Activated CD4-positive, alpha-beta T cell treated with anti-CD3 and anti-CD28 coated beads for 24 hours (primary cell): ENCODE results near the gene WFDC12.

Experiments used
- DNase-seq, 2 donors: peaks; one replicate each; pipeline ENCODE4 v3.0.0-alpha.2; 2020; ENCODE audit warnings: low read depth in 2 of 2

Gene WFDC12

DNA sequence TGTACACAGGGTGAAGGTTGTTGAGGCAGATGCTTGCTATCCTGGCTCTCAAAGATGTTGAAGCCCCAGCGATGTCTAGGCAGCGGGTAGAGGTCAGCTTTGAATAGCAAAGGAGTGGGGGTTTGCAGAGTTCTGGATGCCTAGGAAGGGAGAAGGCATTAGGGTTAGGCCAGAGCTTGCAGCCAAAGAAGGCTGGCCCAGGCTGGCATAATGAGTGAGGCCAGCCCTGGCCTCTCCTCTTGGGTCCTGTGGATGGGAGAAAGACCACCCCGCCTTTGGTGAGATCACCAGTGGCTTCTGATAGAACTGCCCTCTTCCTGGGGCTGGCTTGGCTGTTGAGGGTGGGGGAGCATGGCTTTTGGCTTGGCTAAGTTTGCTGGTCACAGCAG, 8.9 kb downstream of the WFDC12 start:
- no peak for DNase-seq

DNA sequence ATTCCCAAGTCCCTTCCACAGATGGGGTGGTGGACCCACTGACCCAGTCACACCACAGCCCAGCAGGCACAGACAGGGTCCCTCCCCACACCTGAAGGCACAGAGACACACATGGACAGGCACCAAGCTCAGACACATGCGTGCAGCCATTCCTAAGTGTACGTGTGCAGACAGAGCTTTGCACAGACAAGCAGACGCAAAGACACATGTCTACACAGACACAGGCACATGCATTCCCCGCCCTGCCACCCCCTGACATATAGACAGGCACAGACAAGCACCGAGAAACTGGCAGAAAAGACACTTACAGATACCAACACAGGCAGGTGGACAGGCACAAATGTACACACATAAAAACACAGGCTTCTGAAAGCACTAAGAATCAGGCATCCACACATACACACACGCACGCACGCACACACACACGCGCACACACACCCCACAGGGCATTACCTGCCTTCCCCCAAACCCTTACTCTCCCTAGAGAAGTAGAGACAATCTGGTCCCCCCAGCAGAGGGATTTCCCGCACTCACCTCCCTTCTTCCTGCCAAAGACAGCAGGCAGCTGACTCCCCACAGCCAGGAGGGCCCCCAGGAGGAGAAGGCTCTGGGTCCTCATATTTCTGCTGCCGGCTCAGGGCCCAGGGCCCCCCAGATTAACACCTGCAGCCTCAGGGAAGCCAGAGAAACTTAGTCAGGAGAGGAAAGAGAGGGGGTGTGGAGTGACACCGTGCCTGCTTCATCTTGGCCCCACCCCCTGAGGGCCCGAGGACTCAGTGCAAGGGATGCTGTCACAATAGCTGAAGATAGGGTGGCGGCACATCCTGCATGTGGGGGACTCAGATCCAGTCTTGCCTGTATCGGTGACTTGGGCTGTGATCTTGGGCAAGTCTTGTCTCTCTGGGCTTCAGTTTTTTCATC, 9.5 kb downstream of the WFDC12 start, which contains the start of gene WFDC5:
WFDC5 (minus strand) TSS at position 710 of the 921 bp plus-strand sequence; CDS start at position 619, 91 bp downstream.
- no peak for DNase-seq

DNA sequence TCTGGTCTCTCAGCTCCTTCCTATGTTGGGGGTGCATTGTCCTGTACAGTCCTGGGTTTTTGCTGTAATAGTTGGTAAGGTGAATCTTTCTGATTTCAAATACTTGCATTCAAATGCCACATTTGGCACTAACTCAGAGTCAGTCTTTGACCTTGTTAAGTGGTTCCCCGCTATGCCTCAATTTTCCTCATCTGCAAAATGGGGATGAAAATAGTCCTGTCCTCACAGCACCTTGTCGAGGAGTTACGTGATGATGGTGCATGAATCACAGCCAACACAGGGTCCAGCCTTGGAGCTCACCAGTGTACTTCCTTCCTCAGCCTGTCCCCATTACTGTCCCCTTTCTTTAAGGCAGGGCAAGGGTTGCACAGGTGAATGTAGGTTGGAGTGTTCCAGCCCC, 10.4 kb downstream of the WFDC12 start:
- DNase-seq: no peak

DNA sequence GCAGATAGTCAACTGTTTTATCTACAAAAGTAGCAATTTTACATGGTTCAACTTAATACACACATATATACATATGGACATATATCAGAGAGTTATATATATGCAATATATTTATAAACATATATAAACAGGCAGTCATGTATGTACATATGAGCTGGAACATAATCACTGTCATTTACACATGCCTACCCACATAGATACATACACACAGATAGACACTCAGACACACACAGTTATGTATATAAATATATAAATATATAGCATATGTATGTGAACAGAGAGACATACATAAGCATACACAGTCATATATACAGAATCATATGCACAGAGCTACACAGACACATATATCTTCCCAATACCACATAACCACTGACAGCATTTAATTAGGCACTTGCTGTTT, 11.5 kb downstream of the WFDC12 start:
- DNase-seq: no peak

DNA sequence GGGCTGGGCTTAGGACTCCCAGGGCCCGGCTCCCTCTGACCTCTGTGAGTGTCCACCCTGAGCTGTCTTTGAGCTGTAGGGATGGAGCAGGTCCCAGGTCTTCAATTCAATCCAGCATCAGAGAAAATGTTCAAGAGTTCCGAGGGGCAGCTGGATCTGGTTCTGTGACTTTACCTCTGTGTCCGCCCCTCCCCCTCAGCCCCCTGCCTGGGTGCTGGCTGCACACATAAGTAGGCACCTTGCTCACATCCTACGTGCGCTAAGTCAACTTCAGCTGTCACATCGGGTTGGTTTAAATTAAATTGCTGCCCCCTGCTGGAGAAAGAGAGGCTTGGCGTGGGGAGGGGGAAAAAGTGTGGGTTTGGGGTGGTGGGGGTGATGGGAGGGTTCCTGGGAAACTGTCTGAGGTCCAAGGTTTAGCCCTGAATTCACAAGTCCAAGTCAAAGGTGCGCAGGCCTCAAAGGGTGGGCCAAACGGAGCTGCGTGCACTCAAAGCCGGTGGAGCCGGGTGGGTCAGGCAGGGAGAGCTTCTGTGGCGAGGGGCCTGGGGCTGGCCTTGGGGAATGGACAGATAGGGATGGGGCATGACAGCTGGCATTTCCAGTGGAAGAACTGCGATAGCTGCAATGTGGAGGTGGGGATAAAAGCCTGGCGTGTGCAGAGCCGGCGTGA, 12.3 kb downstream of the WFDC12 start:
- DNase-seq: no peak

DNA sequence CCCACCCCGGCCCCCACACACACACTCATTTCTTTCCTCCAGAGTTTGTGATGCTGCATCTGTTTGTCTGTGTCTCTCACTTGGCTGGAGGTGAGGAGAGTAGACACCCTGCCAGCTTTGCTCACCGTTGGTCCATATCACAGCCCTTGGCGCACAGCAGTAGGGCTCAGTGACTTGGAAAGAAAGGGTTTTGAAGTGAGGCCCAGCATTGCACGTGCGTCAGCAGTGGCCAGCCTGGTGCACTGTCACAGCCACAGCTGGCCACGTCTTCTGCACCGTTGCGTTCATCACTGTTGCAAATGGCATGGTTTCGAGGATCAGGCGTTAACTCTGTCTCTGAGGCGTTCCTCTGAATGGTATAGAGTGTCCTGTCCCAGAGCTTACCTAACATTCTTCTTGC, 13.0 kb downstream of the WFDC12 start:
- no peak for DNase-seq

DNA sequence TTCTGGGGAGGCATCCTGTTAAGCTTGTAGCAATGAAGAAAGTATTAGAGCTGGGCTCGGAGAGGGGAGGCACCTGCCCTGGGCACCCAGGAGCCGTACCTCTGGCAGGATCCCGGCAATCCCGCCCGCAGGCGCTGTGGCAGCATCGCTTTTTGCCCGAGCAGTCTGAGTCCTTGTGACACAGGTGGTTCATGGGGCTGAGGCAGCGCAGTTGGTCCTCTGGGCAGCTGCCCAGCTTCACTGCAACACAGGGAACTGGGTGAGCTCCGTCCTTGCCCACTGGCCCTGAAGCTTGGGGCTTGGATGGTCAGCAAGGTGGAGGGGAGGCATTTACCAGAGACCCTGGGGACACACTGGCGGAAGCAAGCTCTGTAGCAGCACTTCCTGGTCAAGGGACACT, 14.0 kb downstream of the WFDC12 start:
- no peak for DNase-seq

DNA sequence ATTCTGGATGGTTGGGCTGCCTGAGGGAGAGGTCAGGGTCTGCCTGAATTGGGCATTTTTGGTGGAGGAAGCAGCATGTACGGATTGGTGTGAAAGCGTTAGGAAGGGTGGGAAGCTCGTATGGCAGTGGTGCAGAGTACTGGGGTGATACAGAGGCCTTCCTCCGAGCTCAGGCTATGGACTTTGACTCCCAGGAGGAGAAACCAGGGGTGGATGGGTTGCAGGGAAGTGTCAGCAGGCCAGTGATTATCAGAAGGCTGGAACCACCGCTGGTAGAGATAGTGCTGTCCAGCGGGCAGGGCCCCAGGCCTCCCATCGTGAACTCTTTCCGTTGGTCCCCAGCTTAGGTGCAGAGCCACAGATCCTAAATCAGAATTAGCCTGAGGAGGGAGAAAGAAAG, 14.6 kb downstream of the WFDC12 start:
- no peak for DNase-seq

DNA sequence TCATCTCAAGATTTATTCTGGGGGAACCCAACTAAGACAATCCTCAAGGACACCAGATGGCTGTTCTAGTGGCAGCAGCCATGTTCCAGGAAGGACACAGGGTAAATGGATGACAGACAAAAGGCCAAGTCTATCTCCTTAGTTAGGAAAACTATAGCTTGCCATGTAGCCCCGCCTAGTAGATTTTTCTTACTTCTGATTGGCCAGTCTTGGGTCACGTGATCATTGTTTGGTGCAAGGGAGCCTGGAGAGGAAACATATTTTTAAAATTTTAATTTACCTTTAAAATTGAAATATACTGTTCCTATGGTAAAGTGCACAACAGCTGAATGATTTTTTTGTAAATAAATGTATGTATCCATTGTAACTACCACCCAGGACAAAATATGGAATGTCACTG, 18.9 kb downstream of the WFDC12 start:
- no peak for DNase-seq

DNA sequence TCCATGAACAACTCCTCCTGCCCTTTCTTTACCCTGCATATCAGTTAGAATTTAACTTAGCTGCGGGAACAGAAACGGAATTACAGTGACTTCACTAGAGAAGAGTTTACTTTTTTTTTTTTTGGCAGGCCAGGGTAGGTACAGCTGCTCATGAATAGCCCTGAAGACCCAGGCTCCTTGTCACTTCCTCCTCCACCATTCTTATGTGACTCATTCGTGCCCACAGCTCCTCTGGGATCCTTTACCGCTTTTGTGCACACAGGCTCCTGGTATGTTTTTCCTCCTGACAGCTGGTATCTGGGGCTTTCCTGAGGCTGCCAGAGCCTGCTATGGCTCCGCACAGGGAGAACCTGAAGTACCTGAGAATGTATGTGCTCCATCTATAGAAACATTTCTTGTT, 19.5 kb downstream of the WFDC12 start:
- DNase-seq: no peak

DNA sequence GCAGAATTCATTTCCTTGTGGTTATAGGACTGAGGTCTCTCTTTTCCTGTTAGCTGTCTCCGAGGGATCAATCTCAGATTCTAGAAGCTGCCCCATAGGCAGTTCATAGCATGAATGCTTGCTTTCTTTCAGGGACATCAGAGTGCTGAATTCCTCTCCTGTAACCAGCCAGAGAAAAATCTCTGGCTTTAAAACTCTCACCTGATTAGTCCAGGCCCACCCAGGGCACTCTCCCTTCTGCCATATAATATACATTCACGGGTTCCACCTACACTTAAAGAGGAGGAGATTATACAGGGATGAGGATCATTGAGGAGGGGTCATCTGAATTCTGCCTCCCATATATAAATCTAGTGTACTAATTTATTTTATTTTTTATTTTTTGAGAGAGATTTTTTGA, 21.2 kb downstream of the WFDC12 start:
- DNase-seq: no peak

DNA sequence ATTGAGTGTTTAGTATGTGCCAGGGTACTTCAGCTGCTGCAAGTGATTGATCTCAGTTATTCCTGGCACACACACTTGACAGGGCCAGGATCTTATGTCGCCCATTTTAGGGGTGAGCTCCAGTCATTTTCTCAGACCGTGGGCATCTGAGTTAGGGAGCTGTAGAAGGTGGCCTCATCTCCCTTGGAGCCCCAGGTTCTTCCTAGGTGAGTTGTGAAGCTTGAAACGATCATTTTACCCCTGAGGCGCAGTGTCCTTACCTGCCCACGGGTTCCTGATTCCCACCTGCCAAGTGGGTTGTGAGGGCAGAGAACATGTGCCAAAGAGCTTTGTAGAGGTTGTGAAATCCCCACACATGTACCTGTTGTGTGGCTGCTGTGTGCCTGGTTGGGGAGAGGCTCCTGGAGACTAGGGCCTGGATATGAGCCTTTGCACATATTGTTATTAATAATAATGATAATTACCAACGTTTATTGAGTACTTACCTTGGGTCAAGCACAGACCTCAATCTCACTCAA, 22.9 kb downstream of the WFDC12 start:
- DNase-seq: no peak

DNA sequence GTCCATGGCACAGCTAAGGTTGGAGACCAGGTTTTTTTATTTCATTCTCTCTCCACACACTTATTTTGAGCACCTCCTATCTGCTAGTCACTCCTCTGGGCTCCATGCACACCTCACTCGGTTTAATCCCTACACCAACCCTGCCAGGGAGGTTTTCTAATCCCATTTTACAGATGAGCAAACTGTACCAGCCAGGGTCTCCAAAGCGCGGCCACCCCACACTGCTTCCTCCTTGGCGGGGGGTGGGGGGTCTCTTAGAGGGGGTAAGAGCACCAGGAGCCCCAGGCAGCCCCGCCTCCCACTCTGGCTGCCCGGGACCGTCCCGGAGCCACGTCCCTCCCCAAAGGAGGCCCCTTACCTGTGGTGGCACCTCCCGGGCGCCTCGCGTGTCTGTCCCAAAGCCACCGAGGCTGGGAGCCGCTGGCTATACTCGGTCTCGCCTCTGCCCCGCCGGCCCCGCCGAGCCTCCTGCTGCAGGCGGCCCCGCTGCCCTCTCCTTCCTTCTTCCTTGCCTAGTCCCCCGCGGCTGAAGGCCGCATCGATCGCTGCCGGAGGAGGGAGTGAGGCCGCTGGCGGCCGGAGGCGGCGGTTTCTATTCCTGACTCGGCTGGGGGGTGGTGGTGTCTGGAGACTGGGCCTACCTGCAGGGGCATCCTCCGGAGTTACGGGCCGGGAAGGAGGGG, 23.6 kb downstream of the WFDC12 start, which contains the start of gene KCNS1:
KCNS1 (minus strand) TSS at position 565 of the 683 bp plus-strand sequence. CDS start 1,891 bp downstream, outside the sequence.
- DNase-seq: no peak

DNA sequence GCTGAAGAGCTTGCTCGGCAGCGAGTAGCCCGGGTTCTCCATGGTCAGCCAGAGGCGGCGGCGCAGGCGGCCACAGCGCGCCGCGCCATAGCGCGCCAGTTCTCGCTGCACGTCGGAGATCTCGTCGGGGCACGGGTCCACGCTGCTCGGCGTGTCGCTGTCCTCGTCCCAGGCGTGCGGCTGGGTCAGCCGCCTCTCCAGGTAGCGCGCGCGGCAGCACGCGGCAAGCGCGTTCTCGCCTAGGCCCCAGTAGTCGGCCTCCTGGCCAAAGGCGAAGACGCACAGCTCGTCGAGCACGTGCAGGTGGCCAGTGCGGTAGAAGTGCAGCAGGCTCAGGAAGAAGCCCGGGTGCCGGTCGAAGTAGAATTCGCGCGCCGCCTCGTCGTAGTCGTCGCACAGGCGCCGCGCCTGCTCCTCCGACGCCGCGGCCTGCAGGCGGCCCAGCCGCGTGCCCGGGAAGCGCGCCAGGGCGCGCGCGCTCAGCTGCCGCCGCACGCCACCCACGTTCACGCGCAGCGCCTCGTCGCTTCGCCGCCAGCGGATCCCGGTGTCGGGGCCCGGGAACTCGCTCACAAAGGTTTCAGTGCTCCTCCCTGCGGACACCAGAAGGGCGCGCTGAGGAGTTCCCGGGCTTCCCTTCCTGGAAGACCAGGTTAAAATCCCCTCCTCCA, 26.0 kb downstream of the WFDC12 start:
- DNase-seq: peak in 1 of 2 donors; percentile 7

DNA sequence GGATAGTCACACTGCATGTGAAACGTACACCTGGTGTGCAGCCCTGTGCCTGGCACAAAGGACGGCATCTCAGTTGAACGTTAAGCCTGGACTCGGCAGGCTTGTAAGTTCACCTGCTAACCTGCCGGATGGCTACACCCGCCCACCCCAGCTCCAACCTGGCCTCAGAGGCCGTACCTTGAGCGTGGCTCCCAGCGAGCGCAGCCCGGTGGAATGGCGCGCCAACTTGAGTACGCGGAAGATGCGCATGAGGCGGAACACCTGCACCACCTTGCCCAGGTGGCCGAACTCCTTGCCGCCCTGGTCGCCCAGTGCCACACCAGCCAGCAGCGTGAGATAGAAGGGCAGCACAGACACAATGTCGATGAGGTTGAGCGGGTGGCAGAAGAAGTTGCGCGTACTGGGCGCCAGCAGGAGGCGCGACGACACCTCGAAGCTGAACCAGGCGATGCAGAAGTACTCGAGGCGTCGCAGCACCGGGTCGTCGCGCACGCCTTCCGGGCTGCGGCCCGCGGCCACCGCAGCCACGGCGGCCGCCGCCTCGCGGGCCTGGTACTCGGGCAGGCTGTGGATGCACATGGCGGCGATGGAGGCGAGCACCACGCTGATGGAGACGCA, 26.7 kb downstream of the WFDC12 start:
- DNase-seq: peak in 1 of 2 donors; percentile 35

DNA sequence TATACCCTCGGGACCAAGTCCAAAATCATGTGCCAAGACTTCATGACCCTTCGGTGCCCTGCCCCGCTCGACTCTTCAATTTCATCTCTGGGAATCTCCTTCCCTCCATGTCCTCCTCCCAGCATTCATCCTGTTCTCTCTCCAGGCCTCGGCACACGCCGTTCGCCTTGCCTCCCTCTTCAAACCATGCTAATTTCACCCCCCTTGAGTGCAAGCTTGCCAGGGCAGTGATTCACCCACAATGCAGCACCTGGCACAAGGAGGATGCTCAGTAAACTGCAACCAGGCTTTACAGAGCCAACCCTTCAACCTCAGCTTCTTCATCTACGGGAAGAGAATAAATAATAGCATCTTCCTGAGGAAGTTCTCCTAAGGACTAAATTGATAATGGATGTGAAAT, 27.5 kb downstream of the WFDC12 start:
- no peak for DNase-seq

DNA sequence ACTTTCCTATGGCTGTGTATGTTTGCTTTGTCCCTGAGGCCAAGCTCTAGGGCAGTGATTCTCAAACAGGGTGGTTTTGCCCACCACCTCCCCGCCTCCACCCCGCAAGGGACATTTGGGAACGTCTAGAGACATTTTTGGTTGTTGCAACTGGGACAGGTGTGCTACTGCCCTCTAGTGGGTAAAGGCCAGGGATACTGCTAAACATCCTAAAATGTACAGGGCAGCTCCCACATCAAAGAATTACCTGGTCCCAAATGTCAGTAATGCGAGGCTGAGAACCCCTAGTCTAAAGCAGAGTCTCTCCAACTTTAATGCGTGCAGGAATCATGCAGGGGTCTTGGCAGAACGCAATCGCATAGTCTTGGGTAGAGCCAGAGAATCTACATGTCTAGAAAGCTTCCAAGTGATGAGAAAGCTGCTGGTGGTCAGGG, 28.4 kb downstream of the WFDC12 start:
- peak; percentile 39 to 53 for DNase-seq

DNA sequence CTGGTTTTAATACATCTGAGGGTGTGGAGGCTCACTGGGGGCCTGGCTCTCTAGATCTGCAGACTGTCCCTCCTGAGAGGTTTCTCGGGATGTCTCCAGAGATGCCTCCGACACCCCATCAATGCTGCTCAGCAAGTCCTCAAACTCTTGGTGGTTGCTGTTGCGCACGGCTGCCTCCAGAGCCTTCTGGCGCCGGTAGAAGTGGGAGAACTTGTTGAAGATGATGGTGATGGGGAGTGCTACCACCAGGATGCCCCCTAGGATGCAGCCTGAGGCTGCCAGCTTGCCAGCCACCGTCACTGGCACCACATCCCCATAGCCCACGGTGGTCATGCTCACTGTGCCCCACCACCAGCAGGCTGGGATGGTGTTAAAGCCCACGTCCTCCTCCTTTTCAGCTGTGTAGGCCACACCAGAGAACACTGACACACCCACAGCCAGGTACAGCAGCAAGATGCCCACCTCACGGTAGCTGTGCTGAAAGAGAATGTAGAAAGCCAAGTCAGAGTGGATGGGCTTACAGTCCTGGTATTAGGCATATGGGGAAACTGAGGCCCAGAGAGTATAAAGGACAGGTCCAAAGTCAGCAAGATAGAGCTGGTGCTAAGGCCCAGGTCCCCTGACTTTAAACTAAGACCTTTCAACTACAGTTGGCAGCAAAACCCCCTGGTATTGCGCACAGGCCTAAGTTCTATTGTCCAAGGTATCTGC, 29.2 kb downstream of the WFDC12 start:
- no peak for DNase-seq

DNA sequence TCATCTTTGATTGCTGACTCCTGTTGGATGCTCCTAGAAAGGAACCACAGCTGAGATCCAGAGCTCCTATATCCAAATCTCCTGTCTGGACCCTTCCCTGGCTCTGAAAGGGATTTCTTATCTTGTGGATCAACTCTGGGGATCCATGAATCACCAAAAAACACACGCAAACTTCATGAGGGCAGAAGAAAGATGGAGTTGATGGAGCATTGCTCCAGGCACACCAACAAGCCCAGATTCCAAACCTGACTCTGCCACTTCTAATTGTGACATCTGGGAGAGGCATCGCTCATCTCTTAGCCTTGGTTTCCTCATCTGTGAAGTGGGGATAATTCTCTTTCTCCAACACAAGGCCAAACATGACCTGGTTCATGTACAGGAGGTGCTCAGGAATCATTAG, 30.1 kb downstream of the WFDC12 start:
- no peak for DNase-seq

DNA sequence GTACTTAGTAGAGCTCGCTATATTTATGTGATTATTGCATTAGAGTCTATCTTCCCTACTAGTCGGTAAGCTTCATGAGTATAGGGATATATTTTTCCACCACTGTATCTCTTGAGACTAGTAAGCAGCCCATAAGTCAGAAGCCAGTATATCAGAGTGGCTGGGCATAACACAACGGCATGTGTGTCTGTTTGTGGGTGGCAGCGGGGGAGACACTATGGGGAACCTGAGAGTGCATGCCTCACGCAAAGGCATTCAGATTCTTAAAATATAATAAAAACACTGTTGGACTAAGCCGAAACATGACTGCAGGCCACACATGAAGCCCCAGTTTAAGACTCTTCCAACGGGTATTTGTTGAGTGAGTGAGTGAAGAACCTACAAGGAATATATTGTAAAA, 31.4 kb downstream of the WFDC12 start:
- DNase-seq: no peak
